WTC11 (cell line): ENCODE measurements around the gene GALNT2. TPM values are rescaled to one million over a fixed set of nuclear protein-coding genes. Genes with fewer than 3 reads are reported as not detected.
A peak's percentile ranks its signal among the peaks of the same experiment; 100 is the strongest.

Source experiments
- ATAC-seq: fragments of 200-7000 bp; cut with Tn5 transposase; 2 replicates; pipeline ENCODE4 v1.10.0; 2021; ENCODE audit warnings: mild to moderate bottlenecking, moderate library complexity
- CTCF ChIA-PET: fragments of 300-600 bp; sonication (Branson Sonifier 250); formaldehyde crosslinking; loops from one replicate; lab custom pipeline; 2021; ENCODE audit warnings: antibody characterized with exemption; lab: Charles Lee
- POLR2A ChIA-PET: fragments of 350-600 bp; sonication (Branson Sonifier 250); formaldehyde crosslinking; loops from one replicate; lab custom pipeline; 2021; ENCODE audit warnings: antibody characterized with exemption; lab: Charles Lee
- DNase-seq: peaks from one replicate; pipeline ENCODE4 v3.0.0; 2021; ENCODE audit warnings: low spot score
- H3K27ac Mint-ChIP-seq: 2 replicates; pipeline ENCODE4 v1.8.0; 2021; ENCODE audit warnings: mixed read lengths
- H3K27me3 Mint-ChIP-seq: 2 replicates; pipeline ENCODE4 v1.8.0; 2021; ENCODE audit warnings: low read depth, mild to moderate bottlenecking, moderate library complexity, mixed read lengths
- H3K36me3 Mint-ChIP-seq: 2 replicates; pipeline ENCODE4 v1.8.0; 2021; ENCODE audit warnings: mixed read lengths
- H3K4me1 Mint-ChIP-seq: 2 replicates; pipeline ENCODE4 v1.8.0; 2022; ENCODE audit warnings: mixed read lengths
- H3K4me3 Mint-ChIP-seq: 2 replicates; pipeline ENCODE4 v1.8.0; 2021; ENCODE audit warnings: mild to moderate bottlenecking, moderate library complexity, mixed read lengths
- H3K9me3 Mint-ChIP-seq: 2 replicates; pipeline ENCODE4 v1.8.0; 2021; ENCODE audit warnings: mixed read lengths
- AR ChIP-seq: fragments of 250-450 bp; sonication (Bioruptor Pico); IDR thresholded peaks from 2 replicates; pipeline ENCODE4 v1.9.0; 2021; ENCODE audit warnings: mild to moderate bottlenecking
- ATF2 ChIP-seq: sonication (generic); formaldehyde crosslinking; IDR thresholded peaks from 2 replicates; pipeline ENCODE4 v1.8.1; 2022; ENCODE audit warnings: low read depth, missing genetic modification reagents, borderline replicate concordance
- CREB1 ChIP-seq: sonication (generic); formaldehyde crosslinking; IDR thresholded peaks from 2 replicates; pipeline ENCODE4 v1.8.0; 2023; ENCODE audit warnings: mild to moderate bottlenecking, missing genetic modification reagents
- E2F5 ChIP-seq: sonication (generic); formaldehyde crosslinking; IDR thresholded peaks from 2 replicates; pipeline ENCODE4 v1.8.1; 2022; ENCODE audit warnings: mild to moderate bottlenecking, moderate library complexity, missing genetic modification reagents
- MXD4 ChIP-seq: fragments of 250-450 bp; sonication (Bioruptor Pico); IDR thresholded peaks from 2 replicates; pipeline ENCODE4 v1.8.0; 2021; ENCODE audit warnings: mild to moderate bottlenecking, moderate library complexity, borderline replicate concordance
- USF1 ChIP-seq: sonication (generic); formaldehyde crosslinking; IDR thresholded peaks from 2 replicates; pipeline ENCODE4 v1.8.0; 2022; ENCODE audit warnings: mild to moderate bottlenecking, missing genetic modification reagents
- USF2 ChIP-seq: sonication (generic); formaldehyde crosslinking; IDR thresholded peaks from 2 replicates; pipeline ENCODE4 v1.8.1; 2023; ENCODE audit warnings: mild to moderate bottlenecking, missing genetic modification reagents, moderate library complexity
- ZNF121 ChIP-seq: sonication (generic); formaldehyde crosslinking; IDR thresholded peaks from 2 replicates; pipeline ENCODE4 v1.8.0; 2023; ENCODE audit warnings: missing genetic modification reagents
- ZSCAN18 ChIP-seq: fragments of 250-450 bp; sonication (Bioruptor Pico); IDR thresholded peaks from 2 replicates; pipeline ENCODE4 v2.1.2; 2022; ENCODE audit warnings: mild to moderate bottlenecking, moderate library complexity
- total RNA-seq: library from RNA; stranded (reverse); gene quantifications from 3 replicates; pipeline ENCODE4 v1.2.3, GENCODE V29; 2021

Gene GALNT2
- total RNA-seq, 1 experiment from 2014 or later, result 74.8 TPM

- DNase-seq, result no peak
- POLR2A ChIA-PET, result no interaction called here
- no peak for ATAC-seq
- no peaks in the 10 kb centered on the region for H3K27me3 Mint-ChIP-seq
- H3K9me3 Mint-ChIP-seq, result no peaks in the 10 kb centered on the region
- no peak overlapping the region for H3K27ac Mint-ChIP-seq
- no peak for TF ChIP-seq CREB1
- TF ChIP-seq ZNF121 (CRISPR knock-in tag), result no peak
- TF ChIP-seq USF1 (CRISPR knock-in tag), result no peak
- TF ChIP-seq USF2 (CRISPR knock-in tag), result no peak
- no peak for TF ChIP-seq AR (CRISPR knock-in tag)
- no peaks in the 10 kb centered on the region for H3K36me3 Mint-ChIP-seq
- CTCF ChIA-PET, result no interaction called here
- no peak overlapping the region for H3K4me3 Mint-ChIP-seq
- H3K4me1 Mint-ChIP-seq, result peaks cover 26% of the 10 kb centered on the region
Measured at GRCh38 chr1:230196077-230196476, 129.0 kb downstream of the GALNT2 start.

GRCh38 chr1:230197644-230198567 is 130.9 kb downstream of the GALNT2 start:
- ATAC-seq, result no peak
- TF ChIP-seq ZNF121 (CRISPR knock-in tag) (peak; percentile 59; the same call in 1 of the 2 replicates), ATF2 (CRISPR knock-in tag) (no peak)
- TF ChIP-seq, all 79 proteins: peak for 1
- no peaks in the 10 kb centered on the region for H3K27me3 Mint-ChIP-seq
- H3K27ac Mint-ChIP-seq, result 0 out of 2 replicates have a peak overlapping the region, but pooled peaks have one; percentile 6
- no peaks in the 10 kb centered on the region; the same call in 1 of the 2 replicates for H3K36me3 Mint-ChIP-seq
- peaks cover 21% of the 10 kb centered on the region for H3K4me1 Mint-ChIP-seq
- no peaks in the 10 kb centered on the region for H3K9me3 Mint-ChIP-seq
- ChIA-PET POLR2A (no interaction called here), CTCF (no interaction called here)
- no peak overlapping the region for H3K4me3 Mint-ChIP-seq
- DNase-seq, result no peak

GRCh38 chr1:230199034-230199433 is 132.0 kb downstream of the GALNT2 start:
- no peaks in the 10 kb centered on the region for H3K27me3 Mint-ChIP-seq
- TF ChIP-seq MXD4 (CRISPR knock-in tag) (no peak), E2F5 (CRISPR knock-in tag) (no peak), ZSCAN18 (CRISPR knock-in tag) (no peak)
- TF ChIP-seq, all 79 proteins: peak for 0
- H3K9me3 Mint-ChIP-seq, result no peaks in the 10 kb centered on the region
- H3K36me3 Mint-ChIP-seq, result peaks cover 8% of the 10 kb centered on the region
- ChIA-PET POLR2A (no interaction called here), CTCF (no interaction called here)
- peaks cover 13% of the 10 kb centered on the region for H3K4me1 Mint-ChIP-seq
- DNase-seq (no peak), ATAC-seq (no peak)
- H3K4me3 Mint-ChIP-seq, result no peak overlapping the region
- H3K27ac Mint-ChIP-seq, result no peak overlapping the region
